HG02870 (cell line): ENCODE measurements around the gene SLC30A7.
"Not testable (repeated sequence)": the region's sequence is repeated elsewhere in the genome, so short reads cannot be mapped to it uniquely, and the experiment has no call there.

ENCODE experiments used
- ATAC-seq: cut with Tn5 transposase; IDR thresholded peaks from one replicate; pipeline ENCODE4 v1.9.1; 2021; ENCODE audit warnings: mild to moderate bottlenecking, moderate library complexity; ENCODE audit not compliant: unreplicated experiment

SLC30A7 gene

DNA sequence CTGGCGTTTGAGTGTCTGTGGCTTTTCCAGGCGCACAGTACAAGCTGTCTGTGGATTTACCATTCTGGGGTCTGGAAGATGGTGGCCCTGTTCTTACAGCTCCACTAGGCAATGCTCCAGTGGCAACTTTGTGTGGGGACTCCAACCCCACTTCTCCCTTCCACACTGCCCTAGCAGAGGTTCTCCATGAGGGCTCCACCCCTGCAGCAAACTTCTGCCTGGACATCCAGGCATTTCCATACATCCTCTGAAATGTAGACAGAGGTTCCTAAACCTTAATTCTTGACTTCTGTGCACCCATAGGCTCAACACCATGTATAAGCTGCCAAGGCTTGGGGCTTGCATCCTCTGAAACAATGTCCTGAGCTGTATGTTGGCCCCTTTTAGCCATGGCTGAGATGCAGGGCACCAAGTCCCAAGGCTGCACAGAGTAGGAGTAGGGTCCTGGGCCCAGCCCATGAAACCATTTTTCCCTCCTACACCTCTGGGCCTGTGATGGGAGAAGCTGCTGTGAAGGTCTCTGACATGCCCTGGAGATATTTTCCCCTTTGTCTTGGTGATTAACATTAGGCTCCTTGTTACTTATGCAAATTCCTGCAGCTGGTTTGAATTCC, 5.9 kb upstream of the SLC30A7 start:
- ATAC-seq = not testable (repeated sequence)

DNA sequence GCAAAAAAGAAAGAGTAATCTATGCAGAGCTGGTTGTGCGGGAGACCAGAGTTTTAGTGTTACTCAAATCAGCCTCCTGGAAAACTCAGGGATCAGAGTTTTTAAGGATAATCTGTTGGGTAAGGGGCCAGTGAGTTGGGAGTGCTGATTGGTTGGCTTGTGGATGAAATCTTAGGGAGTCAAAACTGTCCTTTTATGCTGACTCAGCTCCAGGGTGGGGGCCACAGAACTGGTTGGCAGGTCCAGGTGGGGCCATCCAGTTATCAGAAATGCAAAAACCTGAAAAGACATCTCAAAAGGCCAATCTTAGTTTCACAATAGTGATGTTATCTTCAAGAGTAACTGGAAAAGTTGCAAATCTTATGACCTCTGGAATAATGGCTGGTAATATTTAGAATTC, 4.5 kb upstream of the SLC30A7 start:
- ATAC-seq = no peak

DNA sequence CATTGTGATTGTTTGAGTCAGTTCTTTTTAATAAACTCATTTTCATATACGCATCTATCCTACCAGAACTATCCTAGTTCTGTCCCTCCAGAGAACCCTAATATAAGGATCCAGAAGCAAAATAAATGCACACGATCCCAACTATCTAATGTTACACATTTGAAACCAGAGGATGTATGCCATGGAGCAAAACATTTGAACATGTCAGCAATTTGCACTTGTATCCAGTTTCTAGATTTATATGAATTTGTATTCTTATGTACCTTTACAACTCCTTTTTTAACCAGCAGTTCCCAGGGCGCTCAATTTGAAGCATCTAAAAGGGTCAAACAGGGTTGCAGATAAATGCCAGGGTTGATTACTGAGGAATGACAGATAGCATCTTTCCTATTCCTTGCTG, 3.3 kb upstream of the SLC30A7 start:
- ATAC-seq = no peak

DNA sequence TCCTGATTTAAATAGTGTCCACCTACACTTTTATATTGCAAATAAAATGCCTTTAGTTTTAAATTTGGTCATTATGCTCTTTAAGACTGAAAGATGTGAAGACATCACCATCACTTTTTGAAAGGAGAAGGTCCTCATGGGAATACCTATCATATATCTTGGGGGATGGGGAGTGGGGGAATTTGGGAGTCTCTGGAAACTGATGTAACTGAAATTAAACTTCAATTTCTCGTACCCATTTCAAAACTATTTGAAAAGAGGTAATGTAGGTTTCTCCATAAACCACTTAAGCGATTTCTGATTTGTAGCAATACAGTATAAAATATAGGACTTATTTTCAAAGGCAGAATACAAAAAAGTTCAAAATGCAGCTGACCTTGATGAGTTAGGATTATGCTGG, 2.2 kb upstream of the SLC30A7 start:
- ATAC-seq = no peak

DNA sequence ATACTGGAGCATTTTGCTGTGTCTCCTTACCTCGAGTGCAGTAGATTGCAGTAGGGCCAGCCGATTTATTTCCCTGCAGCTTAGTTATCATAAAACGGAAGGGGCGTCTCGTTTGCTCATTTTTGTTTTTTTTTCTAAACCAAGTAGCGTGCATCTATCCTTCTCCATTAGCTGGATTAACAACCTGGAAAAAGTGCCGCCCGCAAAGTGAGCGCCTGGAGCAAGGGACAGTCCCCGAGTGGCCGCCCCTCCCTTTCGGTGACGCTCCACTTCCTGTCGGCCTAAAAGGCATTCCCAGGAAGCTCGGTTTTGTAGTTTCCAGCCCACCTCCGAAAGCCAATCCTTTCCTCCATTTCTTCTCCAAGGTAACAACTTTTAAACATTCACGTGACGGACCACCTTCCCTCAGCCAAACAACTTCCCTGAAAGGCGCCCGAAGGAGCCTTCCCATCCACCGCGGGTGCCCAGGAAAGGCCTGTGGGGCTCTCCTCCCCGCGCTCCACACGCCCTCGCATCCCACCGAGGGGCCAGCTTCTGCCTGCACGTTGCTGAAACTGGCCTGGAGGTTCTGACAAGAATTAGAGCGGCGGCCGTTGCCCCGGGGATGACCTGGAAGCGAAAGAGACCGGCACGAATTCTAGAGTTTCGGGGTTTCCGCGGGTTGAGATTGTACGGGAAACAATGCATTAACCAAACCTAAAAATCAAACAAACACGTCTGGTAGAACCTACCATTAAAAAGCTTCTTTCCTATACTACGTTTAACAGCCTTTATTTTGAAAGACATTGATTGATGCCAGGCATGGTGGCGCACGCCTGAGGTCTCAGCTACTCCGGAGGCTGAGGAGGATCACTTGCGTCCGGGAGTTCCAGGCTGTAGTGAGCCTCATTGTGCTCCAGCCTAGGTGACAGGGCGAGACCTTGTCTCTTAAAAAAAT, 1.0 kb upstream of the SLC30A7 start, which contains the start of gene EXTL2:
Gene EXTL2 (minus strand): TSS at position 240 of the 937 bp plus-strand sequence. CDS start 6,085 bp downstream, outside the sequence.
- peak; percentile 41 for ATAC-seq

DNA sequence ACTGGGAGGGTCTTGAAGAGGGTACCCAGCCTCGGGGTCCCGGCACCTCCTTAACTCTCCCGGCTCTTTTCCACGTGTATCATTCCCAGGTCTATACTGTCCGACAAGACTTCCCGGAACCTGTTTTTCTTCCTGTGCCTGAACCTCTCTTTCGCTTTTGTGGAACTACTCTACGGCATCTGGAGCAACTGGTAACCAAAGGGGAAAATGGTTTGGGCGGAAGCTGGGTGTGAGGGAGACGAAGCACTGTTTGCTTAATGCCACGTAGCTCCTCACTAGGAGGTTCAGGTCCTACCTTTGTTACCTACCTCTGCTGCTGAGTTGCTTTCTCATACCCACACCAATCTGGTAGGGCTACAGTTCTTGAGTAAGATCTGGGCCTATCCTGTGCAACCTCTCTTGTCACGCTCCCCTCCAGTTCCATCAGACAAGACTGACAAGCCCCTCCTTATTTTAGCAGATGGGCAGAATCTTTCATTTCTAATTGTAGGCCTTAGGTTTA, 642 bp downstream of the SLC30A7 start:
- peak; percentile 42 for ATAC-seq

DNA sequence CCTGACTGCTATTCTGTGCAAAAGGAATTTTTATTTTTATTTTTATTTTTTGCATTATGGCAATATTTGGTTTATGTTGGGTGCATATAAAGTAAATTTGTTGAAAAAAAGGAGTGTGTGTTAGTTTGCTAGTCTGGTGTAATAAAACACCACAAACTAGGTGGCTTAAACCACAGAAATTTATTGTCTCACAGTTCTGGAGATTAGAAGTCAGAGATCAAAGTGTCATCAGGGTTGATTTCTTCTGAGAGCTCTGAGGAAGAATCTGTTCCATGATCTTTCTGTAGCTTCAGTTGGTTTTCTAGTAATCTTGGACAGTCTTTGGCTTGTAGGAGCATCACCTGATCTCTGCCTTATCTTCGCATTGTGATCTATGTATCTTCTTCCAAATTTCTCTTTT, 6.5 kb downstream of the SLC30A7 start:
- ATAC-seq = no peak

DNA sequence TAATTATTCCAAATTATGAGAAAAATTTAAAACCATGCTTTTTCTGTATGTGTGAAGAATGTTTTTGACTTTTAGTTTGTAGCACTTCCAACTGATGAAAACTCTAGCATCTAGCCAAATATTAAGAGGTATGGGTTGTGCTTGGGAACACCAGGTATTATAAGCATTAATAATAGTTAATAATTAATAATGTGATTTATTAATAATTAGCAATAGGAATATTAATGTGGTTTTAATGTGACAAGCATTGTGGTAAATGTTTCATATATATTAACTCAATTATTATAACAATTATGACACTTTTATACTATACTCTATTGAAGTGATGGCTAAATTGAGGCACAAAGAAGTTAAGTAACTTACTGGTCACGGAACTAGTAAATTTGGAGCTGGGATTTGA, 7.9 kb downstream of the SLC30A7 start:
- no peak for ATAC-seq

DNA sequence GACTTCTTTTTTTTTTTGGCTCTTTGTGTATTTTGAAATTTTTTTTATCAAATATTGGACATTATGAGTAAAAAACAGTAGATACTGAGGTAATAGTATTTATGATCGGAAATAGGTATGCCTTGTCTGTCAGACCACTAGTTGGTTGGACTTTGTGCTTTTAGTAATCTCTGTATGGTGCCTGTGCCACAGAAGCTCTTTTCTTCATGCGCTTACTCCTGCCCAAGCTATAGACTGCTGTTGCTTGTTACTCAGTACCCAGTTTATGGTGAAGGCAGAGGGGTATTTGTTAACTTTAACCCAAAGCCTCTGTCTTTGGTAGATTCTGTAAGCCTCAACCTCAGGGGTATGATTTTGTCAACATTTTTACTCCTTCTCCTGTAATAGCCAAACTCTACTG, 8.6 kb downstream of the SLC30A7 start:
- ATAC-seq = no peak

DNA sequence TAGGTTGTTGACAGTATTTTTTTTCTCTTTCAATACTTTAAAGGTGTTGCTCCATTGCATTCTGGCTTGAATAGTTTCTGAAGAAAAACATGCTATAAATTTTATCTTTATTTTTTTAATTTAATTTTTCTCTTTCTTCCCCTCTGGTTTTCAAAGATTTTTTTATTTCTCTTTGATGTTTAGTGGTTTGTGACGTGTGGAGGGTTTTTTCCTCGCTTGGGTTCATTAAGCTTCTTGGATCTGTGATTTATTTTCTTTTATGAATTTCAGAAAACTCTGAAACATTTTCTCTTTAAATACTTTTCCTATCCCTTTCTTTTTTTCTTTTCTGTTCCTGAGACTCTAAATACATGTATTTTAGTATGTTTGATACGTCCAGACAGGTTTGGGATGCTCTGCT, 9.3 kb downstream of the SLC30A7 start:
- no peak for ATAC-seq

DNA sequence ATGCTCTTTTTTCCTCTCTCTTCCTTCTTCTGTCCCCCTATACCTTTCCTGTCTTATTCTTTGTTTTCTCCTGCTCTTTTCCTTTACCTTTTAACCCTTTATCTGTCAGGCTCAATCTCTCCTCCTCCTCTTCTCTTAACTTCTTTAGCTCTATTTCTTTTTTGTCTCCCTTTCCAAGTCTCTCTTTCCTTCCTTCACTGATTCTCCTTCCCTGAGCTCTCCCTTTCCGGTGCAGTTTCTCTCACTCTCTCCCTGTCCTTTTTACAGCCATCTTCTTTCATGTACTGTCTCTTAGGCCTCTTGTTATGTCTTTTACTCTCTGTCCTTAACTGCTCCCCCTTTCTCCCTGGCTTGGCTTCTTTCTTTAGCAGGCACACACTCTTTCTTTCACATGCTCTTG, 12.0 kb downstream of the SLC30A7 start:
- ATAC-seq = no peak

DNA sequence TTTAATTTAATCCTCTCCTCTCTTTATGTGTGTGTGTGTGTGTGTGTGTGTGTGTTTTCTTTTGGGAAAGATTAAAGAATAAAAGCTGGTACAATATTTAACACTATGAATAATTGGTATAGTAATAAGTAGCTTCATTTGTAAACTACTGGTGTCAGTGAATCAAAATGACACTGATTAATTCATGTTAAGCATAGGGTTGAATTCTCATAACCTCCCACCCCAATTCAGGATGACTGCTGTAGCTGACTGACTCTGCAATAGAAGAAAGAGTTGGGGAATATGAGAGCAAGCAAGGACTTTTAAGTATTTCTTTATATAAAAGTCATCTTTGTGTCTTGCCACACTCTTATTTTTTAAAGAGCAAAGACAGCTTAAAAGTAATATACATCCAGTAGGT, 13.1 kb downstream of the SLC30A7 start:
- ATAC-seq = no peak

DNA sequence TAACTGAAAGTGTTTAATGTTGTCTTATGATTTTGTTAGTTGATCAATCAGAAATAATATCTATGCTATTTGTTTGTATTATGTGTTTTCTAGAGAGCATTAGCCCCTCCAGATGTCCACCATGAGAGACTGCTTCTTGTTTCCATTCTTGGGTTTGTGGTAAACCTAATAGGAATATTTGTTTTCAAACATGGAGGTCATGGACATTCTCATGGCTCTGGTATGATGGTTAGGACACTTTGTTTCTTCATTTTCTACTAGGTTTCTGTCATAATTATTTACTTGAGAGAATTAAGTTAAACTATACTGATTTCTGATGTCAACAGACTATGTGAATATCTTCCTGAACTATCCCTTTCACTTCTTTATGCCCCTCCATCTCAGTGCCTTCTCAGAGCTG, 16.1 kb downstream of the SLC30A7 start:
- ATAC-seq = no peak

DNA sequence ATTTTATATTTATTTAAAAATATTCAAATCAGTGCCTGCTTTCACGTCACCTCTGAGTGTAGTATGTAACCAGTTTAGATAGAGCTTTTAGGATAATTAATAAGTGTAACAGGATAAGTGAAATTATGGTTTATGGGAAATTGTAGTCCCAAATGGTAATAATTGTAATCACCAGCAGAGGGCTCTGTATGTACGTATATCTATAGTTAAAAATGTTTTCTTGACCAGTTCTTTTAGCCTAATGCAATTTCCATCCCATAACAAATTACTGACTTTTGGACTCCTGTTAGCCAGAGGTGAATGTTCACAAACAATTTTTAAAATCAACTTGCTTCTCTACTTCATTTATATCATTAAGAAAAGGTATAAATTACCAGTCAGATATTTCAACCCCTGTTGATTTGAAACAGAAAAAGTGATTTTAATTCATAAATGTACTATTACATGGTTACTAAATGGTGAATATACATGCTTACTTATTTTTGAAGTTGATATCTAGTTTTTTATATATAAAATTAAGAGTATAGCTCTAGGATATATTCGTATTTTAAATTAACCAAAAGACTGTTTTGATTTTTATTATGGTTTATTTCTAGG, 25.3 kb downstream of the SLC30A7 start:
- ATAC-seq = no peak

DNA sequence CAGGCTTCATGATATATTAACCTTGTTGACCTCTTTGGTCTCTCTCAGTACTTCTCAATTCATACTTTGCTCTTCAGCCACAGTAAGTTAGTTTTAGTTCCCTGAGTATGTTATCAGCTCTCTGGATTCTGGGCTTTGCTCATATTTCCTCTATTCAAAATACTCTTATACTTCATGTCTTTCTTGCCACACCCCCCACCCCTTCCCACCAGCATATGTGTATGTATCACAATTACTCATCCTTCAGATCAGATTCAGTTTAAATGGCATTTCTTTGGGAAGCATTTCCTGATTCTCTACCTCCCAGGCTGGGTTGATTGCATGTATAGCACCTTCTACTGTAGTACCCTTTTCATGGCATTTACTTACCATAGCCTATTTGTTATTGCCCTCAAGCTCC, 28.3 kb downstream of the SLC30A7 start:
- ATAC-seq = no peak

DNA sequence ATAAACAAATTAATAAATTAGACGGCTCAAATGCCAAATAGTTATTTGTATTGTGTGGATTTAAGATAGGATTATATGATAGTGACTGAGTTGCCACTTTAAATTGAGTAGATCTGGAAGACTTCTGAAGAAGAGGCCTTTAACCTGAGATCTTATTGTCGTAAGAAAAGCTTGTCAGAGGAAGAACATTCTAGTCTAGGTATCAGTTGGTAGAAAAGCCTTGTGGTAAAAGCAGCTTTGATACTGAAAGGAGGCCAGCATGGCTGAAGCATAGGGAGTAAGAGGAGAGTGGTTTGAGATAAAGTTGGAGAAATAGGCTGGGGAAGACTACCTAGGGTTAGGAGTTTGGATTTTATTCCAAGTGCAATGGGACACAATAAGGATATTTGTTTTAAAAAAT, 29.1 kb downstream of the SLC30A7 start:
- no peak for ATAC-seq

DNA sequence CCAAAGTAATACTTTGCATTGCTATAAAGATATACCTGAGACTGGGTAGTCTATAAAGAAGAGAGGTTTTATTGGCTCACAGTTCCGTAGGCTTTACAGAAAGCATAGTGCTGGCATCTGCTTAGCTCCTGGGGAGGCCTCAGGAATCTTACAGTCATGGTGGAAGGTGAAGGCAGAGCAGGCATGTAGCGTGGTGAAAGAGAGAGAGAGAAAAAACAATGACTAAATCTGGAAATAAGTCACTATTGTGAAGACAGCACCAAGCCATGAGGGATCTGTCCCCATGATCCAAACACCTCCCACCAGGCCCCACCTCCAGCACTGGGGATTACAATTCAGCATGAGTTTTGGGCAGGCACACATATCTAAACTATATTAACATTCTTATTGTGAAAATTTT, 30.4 kb downstream of the SLC30A7 start:
- no peak for ATAC-seq

DNA sequence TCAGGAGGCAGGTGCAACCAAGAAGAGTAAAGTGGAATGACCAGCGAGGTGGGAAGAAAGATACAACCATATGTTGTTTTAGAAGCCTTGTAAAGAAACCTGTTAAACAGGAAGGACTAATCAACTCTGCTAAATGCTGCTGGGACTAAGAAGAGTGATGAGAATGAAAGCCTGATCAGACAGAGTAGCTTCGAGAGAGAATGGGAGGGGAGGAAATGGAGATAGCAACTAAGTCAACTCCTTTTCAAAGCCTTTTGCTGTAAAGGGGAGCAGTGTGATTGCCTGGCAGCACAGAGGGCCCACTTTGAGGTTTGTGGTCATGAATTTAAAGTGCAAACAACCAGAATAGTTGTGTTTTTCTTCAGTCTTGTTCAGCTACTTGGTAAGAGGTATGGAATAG, 31.4 kb downstream of the SLC30A7 start:
- ATAC-seq = peak; percentile 60

DNA sequence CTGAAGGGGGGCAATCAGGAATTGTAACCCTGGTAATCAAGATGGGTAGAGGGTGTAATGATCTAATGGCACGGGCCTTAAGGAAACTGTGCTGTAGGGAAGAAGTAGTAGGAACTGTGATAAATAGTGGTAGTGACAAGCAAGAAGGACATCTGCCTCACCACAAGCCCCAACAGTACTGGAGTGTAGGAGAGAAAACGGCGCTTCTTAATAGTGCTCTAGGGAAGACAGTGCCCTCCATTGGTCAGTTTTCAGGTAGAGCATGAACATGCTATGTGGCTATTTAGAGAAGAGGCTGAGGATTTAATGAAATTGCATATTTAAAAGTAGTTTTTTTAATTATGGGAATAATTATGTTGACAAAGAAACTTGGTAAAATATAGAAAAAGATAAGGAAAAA, 32.2 kb downstream of the SLC30A7 start:
- no peak for ATAC-seq

DNA sequence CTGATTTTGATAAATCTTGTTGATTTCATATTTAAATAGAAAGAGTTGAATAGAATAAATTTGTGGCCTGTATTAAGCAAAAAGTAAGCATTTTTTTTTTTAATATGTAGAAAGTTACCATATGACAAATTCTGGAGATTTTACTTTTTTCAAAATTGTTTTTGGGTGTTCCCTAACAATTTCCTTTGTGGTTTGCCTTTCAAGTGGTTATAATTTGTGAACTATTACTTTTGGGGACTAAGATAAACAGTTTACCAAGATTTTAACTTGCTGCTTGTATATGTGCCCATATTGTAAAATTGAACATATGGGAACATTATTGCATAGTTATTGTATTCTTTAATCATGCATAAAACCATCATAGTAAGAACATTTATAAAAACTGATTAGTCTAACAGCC, 34.6 kb downstream of the SLC30A7 start:
- ATAC-seq = no peak

DNA sequence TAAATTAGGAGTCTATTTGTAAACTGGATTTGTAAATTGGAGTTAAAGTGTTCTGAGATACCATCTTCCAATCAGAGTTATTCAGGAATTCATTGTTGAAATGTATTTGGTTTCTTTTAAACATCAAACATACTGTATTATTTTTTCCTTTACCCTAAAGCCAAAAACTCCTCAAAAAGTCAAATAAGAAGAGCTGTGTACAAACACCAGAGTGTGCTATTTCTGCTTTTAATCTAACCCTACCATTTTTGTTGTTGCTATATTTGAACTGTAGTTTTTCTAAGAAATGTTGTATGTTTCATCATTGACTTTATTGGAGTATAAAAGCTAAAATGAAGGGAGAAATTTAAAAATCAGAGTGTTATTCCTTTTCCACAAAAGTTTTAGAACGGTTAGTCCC, 35.8 kb downstream of the SLC30A7 start:
- ATAC-seq = no peak

DNA sequence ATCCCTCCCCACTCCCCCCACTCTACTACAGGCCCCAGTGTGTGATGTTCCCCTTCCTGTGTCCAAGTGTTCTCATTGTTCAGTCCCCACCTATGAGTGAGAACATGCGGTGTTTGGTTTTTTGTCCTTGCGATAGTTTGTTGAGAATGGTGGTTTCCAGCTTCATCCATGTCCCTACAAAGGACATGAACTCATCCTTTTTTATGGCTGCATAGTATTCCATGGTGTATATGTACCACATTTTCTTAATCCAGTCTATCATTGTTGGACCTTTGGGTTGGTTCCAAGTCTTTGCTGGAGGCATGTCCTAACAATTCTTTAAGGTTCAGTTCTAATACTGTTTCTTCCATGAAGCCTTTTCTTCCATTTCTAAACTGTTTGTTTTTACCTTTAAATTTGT, 37.7 kb downstream of the SLC30A7 start:
- not testable (repeated sequence) for ATAC-seq
